HG02623 (cell line): Measurements from ENCODE around the gene ANXA2.

Source experiments
- ATAC-seq: cut with Tn5 transposase; IDR thresholded peaks from one replicate; pipeline ENCODE4 v1.9.1; 2021; ENCODE audit warnings: moderate library complexity; ENCODE audit not compliant: unreplicated experiment

ANXA2 gene

GRCh38 chr15:60315878-60316277, 81.9 kb downstream of the ANXA2 start:
- ATAC-seq = no peak

- ATAC-seq = no peak
These were observed 83.9 kb downstream of the ANXA2 start for GRCh38 chr15:60313906-60314305.

- no peak for ATAC-seq
These were observed 90.8 kb downstream of the ANXA2 start for GRCh38 chr15:60307034-60307433.

GRCh38 chr15:60301024-60301423, 96.8 kb downstream of the ANXA2 start:
- no peak for ATAC-seq

- ATAC-seq = no peak
These were observed 98.2 kb downstream of the ANXA2 start for GRCh38 chr15:60299452-60300047.
